ENCODE results near the gene SLC9A3.

Gene SLC9A3

DNA sequence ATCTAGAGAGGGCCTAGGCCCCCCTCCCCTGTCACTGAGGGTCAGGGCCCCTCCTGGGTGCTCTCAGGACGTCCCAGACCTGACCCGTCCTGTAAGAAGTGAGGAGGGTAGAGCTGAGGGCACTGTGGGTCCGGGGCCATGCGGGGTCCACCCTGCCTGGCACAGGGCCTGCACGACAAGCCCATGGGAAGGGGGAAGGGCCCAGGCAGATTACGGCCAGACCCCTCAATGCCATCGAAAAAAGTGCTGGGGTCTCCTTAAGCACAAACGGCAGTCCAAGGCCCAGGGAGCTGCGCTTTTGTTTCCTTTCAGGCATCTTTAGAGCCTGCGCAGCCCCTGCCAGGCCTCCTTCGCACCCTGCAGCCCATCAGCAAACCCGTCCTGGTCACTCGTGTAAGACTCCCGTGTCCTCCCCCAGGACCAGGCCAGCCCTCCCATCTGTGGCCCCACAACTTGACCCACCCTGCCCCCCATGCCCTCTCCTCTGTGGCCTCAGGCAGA is 85.7 kb downstream of the SLC9A3 start:
- no peak for DNase-seq

DNA sequence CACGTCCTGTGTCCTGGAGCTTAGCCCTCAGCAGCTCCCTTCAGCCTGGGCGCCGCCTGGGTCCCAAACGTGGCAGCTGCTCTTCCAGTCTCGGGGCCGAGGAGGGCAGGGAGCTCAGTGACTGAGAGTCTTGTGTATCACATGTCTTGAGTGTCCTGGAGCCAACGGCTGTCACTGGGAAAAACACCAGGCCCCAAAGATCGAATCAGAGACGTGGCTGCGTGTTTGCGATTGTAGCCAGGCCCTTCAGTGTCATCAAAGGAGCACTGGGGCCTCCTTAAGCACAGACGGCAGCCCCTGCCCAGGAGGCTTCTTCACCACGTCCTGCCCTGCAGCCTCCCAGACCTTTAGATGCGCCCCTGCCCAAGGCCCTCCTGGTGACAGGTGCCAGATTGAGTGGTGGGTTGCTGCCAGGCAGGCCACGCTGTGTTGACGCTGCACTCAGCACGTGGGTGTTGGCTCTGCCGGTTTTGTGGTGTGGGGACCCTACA is 86.9 kb downstream of the SLC9A3 start:
- no peak for DNase-seq

DNA sequence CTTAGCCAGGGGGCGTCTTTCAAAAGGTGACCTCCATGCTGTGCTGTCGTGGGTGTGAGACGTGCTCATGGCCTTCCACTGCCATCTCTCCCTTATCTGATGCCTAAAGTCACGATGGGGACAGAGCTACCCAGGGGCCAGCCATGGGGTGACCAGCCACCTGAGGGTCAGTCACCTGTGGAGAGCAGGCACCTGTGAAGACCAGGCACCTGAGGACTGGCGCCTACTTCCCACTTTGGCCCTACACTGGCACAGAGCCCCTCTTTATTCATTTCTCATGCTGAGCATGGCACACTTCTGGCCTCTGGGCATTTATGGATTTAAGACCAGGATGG is 87.6 kb downstream of the SLC9A3 start:
- no peak for DNase-seq

DNA sequence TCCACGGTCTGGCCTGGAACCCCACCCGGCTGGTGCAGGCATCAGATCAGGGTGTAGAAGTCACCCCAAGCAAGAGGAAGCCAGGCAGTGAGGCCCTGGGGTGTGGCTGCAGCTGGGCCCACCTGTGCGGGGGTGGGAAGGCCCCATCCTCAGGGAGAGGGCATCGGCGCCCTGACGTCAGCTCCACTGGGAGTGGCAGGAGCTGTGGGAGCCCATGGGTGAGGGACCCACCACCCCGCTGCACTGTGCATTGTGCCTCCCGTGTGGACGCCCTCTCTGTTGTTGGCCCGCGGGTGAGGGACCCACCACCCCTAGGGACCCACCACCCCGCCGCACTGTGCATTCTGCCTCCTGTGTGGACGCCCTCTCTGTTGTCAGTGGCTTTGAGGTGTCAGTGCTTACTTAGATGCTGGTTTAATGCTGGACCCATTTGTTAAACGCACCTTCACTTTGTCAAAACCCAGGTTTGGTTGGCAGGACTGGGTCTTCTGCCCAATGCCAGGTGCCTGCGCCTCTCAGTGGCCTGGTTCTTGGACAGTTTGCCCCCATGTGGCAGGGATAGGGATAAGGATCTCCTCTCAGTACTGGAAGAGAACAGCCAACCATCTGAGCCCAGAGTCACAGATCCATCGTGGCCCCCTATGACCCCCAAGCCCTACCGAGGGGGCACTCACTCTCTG is 88.1 kb downstream of the SLC9A3 start:
- no peak for DNase-seq

DNA sequence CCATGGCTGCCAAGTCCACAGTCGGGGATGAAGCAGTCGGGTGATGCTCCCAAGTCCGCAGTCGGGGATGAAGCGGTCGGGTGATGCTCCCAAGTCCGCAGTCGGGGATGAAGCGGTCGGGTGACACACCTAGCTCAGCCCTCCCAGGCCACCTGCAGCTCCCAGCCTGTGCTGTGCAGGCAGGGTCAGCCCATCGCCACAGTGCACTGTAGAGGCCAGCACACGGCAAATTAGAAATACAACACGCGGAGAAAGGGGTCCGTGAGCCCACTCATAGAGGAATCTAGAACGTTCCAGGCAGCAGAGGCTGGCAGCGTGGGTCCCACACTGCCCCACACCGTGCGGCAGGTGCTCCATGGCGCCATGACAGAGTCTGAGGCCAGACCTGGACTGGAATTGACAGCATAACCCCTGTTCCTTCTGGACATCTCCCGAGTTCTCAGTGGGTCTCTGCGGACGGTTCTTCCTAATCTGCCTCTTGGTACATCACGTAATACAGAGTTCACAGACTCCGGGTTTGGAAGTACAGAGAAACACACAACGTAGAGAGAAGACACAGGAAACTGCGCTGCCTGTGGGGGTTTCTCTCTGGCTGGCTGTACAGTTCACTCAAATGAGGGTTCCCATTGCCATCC is 89.0 kb downstream of the SLC9A3 start:
- DNase-seq = no peak

DNA sequence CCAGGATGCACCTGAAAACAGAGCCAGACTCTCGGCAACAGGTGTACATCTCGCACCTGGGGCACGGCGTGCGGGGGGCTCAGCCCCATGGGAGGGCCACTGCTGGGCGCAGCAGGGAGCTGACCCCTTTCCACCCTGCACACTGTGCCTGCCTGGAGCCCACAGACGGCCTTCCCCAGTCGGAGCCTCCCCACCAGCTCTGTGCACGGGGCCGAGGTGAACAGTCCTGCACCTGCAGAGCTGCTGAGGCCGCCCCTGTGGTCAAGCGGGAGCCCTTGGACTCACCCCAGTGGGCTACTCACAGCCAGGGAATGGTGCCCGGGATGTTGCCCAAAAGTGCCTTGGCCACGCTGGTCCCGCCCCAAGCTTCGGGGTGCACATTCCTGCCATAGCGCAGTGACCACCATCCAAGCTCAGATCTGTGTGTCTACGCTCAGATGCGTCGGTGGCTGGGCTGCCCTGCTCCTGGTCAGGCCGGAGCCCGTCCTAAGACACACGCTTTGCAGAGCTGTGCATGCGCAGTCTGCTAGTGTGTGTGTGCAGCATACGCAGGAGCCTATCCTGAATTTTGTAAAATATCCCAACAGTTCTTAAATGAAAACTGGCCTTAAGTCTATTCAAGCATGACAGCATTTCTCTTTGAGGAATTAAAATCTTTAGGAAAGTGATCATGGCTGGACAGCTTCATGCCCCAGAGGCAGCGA is 89.7 kb downstream of the SLC9A3 start:
- DNase-seq = no peak

DNA sequence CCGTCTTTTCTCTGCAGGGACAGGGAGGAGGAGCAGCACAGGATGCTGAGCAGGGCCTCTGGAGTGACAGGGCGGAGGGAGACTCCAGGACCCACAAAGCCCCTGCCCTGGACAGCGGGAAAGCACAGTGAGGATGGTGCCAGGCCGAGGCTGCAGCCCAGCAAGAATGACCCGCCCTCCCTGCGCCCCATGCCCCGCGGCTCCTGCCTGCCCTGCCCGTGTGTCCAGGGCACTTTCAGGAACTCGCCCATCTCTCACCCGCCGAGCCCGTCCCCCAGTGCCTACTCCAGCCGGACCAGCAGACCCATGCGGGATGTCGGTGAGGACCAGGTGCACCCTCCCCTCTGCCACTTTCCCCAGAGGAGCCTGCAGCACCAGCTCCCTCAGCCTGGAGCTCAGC is 90.4 kb downstream of the SLC9A3 start:
- no peak for DNase-seq

DNA sequence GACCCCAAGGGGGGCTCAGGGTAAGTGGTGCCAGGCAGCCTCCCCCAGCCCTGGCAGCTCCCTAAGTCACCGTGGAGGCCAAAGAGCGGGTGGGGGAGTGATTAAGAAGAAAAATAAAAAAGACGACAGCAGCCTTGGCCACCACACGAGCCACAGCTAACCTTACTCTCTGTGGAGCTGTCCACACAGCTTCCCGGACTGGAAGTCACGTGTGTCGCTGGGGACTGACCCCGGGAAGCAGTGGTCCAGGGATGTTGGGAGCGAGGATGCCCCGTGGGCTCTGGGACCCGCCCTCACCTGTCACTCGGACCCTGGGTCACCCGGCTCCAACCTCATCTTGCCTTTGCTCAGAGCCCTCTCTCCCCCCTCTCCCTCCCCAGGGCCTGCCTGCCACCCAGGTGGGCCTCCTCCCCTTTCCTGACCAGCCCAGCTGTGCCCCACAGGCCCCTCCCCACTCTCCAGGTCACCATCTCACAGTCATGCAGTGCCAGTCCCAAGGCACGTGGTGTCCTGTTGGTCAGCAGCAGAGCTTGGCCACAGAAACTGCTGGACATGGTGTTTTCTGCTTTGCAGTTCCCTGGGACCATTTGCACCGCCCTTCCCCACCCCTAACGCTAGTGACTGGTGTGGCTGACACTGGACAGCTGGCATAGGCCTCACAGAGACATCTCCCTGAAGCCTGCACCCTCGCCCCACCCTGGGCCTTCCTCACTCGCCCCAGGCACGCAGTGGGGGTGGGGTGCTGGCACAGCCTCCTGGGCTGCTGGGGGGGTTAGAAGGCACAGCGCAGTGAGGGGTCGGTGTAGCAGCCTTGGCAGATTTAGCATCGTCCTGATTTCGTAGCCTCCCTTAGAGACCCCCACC is 91.1 kb downstream of the SLC9A3 start:
- no peak for DNase-seq

DNA sequence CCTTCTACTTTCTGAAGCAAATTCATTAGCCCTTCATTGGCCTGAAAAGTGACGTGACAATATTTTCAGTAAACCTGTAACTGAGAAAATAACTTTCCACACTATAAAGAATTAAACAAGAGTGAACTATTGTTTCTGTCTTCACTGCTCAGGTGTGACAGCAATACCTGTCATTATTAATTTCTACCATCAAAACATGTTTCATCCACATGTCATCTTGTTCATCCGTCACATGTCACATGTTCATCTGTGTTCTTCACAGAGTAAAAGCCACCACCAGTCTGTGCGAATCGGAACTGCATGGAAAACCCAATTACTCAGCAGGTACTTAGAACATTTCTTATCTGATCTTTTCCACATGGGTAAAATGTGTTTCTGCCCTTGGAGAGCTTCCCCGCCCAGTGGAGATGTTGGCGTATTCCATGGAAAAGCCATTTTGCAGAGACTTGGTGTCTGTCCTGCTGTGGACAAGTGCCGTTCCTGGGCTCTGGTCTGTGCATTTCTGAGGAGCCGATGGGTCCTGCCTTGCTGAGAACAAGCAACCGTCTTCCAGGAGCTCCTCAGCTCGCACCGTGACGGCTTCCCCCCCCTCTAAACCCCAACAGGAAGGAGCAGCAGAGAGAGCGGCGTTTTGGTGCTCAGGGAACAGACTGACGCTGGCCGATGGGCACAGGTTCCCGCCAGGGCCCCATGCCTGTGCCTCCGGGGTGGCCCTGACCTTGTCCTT is 91.9 kb downstream of the SLC9A3 start:
- no peak for DNase-seq

DNA sequence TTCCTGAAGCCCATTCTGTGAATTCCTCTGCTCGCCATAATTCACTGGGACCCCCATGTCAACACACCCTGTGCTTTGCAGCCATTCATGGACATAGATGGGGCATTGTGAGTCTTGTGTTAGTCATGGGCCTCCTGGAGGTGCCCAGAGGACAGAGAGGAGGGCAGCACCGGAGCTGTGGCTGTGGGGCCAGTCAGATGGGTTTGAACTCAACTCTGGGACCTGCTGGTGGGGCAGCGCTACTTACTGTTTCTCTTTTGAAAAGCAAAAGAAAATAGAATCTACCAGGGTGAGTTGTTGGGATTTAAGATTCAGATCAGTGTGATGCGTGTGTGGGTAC is 92.6 kb downstream of the SLC9A3 start:
- no peak for DNase-seq

DNA sequence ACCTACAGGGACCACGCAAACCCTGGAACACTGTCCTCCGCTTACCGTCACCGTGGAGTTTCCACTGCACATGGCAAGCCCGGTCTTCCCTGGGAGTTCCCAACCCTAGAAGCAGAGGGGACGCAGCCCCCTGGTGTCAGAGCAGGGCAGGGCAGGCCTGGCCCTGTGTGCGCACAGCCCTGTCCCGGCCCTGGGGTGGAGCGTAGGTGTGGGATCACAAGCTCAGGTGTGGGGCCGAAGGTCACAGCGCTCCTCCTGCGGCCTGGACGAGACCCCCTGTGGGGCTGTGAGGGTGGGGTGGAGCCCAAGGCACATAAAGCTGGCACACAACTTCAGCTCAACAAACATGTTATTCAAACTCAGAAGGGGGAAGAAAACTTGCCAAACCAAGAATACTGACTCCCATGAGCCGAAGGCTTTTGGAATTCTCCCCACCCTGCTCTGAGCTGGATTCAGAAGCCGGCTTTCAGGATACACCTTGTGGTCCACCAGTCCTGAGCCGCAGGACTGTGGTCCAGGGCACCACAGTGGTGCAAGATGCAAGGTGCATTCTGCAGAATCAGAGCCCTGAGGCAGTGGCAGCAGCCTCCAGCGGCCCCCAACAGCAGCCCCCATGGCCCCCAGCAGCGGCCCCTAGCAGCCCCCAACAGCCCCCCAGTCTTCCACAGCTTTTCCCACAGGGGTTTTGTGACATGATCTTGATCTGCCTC is 93.1 kb downstream of the SLC9A3 start:
- DNase-seq = peak; percentile 21 to 31

DNA sequence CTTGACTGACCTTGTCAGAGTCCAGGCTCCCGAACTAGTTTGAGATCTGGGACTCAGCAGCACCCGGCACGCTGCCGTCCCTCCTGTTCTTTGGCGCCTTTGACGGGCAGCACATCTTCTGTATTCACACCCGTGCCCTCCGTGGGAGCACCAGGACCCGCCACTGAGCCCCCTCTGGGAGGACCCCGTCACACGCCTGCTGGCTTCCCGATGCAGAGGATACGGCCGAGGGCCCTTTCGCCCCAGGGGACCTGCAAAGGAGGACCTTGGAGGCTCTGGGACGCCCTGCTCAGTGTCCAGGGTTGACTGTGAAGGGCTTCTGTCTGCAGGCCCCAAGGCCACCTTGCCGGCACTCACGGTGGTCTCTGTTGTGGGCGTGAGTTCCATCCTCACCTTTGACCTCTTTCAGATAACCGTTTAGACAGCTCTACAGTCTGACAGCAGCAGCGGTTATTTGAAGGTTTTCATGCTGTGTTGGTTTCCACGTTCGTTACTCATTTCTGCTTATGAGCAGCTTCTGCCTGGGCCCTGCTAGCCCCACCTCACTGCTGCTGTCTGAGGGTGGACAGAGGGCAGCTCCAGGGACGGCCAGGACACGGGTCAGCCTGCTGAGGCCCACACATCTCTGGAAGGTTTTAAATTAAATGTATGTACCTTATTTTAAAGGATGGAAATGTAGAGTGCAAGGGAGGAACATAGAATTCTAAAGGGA is 93.9 kb downstream of the SLC9A3 start:
- no peak for DNase-seq

DNA sequence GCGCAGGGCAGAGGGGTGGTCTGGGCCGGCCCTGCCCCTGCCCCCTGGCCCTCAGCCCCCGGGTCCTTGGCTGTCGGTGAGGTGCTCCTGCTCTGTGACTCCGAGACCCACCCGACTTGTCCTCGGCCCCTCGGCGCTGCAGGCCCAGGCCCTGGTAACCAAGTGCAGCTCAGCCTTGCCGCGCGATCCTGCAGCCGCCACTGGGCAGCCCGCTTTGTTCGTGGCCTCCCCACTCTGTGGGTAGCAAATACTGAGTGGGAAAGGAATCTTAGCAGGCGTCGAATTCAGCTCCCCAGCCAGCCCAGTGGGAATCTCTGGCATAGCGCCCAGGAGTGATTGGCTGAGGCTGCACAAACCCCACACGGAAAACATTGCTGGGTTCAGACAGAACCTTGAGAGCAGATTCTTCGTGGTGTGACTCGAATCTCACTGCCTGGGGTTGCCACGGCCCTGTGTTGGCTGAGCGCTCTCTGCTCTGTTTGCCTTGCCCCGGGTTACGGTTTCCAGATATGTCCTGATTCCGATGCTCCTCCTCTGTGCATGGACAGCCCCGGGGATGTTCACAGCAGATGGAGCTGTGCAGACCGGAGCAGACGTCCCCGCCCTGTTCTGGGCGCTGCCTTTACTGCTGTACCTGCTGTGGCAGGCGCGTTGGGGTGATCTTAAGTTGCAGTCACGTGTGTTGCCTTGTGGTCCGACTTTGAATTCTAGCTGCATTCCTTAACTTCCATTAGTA is 94.6 kb downstream of the SLC9A3 start:
- DNase-seq = no peak

DNA sequence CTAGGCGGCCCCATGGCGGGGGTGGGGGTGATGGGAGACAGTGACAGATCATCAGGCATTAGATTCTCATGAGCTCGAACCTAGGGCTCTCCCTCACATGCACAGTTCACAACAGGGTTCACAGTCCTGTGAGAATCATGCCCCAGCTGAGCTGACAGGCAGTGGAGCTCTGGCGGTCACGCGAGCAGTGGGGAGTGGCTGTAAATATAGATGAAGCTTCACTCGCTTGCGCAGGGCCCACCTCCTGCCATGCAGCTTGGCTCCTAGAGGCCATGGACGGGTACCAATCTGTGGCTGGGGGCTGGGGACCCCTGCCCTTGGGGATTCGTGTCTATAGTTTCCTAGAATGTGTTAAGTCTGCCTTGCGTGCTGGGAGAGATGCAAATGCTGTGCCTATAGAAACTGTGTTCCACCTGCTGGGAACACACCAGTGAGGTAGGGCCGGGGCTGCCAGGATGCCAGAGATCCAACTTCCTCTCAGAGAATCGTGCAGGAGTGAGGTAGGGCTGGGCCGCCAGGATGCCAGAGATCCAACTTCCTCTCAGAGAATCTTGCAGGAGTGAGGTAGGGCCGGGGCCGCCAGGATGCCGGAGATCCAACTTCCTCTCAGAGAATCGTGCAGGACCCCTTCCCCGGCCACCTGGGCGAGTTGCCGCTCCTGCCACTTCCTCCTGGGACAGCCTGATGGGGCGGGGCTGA is 95.3 kb downstream of the SLC9A3 start:
- DNase-seq = no peak

DNA sequence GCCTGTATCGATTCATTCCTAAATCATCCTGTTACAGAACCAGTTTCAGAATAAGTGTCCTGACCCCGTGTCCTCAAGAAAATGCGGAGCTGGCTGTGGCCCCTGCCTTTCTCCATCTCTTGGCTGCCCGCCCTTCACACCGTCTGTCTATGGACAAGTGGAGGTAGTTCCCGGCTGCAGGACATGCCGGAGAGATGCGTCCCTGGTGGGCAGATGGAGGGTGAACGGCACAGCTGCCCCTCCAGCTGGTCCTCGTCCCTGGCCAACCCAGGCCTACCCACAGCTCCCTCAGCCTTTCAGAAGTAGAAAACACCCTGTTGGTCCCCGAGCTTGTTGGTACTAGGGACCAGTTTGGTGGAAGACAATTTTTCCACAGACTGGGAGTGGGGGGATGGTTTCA is 96.0 kb downstream of the SLC9A3 start:
- no peak for DNase-seq

DNA sequence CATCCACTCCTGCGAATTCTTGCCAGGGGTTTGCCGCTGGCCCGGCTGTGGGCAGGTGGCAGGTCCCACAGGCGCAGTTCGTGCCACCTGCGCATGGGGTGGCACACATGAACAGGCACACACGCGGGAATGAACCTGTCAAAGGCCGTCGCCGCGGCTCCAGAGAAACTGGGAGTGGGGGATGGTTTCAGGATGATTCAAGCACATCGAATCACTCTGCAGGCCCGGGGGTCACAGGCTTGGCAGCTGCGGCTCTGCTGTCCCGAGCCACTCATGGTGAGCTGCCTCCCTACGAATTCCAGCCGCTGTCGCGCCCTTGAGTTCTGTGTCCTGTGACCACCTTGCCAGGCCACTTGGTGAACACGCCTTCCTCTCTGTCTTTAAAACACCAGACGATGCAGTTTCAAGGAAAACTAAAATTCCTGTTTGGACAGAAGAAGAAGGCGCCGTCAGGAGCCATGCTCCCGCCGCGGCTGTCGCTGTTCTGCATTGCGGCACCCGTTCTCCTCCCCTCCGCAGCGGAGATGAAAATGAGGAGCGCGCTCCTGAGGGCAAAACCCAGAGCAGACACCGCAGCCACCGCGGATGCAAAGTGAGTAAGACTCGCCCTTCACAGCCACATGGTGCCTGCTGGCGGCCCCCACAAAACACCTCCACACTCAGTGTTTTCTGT is 96.7 kb downstream of the SLC9A3 start:
- DNase-seq = no peak

DNA sequence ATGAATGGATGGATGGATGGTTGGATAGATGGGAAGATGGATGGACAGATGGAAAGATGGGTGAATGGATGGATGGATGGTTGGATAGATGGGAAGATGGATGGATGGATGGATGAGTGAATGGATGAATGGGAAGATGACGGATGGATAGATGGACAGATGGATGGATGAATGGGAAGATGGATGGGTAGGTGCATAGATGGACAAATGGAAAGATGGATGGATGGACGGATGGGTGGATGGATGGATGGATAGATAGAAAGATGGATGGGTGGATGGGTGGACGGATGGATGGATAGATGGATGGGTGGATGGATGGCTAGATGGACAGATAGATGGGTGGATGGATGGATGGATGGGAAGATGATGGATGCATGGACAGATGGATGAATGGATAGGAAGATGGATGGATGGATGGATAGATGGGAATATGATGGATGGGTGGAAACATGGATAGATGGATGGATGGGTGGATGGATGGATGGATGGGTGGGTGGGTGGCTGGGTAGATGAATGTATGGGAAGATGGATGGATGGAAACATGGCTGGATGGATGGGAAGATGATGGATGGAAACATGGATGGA is 97.8 kb downstream of the SLC9A3 start:
- DNase-seq = no peak

DNA sequence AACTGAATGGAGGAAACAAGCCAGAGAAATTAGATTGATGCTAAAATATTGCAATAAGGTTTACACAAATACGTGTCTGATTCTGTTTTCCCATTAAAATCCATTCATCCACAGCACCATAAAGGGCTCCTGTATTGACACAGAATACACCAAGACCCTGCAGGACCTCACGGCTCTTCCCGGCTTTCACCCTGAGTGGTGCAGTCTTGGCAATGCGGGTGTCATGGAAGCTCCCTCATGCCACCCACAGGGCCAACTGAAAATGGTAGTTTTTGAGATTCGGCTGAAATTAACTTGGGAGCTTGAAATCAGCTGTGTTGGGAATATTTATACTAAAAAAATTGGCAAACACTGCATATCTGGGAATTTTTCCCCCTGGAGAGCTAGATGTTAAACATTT is 98.5 kb downstream of the SLC9A3 start:
- DNase-seq = no peak
